Coronary artery (tissue), 2 donors: ENCODE results near the gene HOXC5.
A peak's percentile ranks its signal among the peaks of the same experiment; 100 is the strongest.

Experiments used
- DNase-seq: peaks from one replicate; pipeline ENCODE4 v3.0.0-alpha.2; 2017; ENCODE audit warnings: low spot score
- H3K27ac ChIP-seq, 2 donors: fragments of 200-600 bp; sonication (generic); one replicate each; pipeline ENCODE4 v1.5.1; 2016 to 2019
- H3K4me3 ChIP-seq: fragments of 200-600 bp; sonication (generic); 2 replicates; pipeline ENCODE4 v1.5.1; 2016; ENCODE audit warnings: mild to moderate bottlenecking, moderate library complexity
- CTCF ChIP-seq: fragments of 200-600 bp; sonication (generic); IDR thresholded peaks from one replicate; pipeline ENCODE4 v1.5.1; 2019; ENCODE audit warnings: antibody characterized with exemption

The HOXC5 gene

DNA sequence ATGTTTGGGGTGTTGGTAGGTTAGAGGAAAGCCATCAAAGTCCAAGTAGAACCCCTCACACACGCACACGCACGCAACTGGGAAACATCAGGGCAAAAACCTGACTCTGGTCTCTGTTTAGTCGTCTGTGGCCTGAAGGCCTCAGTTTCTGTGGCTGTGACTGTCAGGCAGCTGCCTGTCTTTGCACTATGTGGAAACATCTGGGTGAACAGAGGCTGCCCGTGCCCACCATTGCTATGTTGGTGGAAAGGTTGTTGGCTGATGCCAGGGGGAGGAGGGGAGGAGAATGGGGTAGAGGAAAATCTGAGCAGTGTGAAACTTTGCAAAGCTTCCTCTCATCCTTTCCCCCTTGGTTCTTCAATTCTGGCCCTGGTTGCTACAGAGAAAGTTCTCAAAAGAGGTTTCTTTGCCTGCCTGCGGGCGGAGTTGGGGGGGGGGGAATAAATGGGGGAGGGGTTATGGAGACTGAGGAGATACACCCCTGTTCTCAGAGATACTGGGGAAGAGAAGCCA, 40.4 kb upstream of the HOXC5 start:
- no peak for TF ChIP-seq CTCF
- Histone ChIP-seq H3K4me3 (no peak overlapping the region), H3K27ac (no peak overlapping the region)
- DNase-seq, result no peak

DNA sequence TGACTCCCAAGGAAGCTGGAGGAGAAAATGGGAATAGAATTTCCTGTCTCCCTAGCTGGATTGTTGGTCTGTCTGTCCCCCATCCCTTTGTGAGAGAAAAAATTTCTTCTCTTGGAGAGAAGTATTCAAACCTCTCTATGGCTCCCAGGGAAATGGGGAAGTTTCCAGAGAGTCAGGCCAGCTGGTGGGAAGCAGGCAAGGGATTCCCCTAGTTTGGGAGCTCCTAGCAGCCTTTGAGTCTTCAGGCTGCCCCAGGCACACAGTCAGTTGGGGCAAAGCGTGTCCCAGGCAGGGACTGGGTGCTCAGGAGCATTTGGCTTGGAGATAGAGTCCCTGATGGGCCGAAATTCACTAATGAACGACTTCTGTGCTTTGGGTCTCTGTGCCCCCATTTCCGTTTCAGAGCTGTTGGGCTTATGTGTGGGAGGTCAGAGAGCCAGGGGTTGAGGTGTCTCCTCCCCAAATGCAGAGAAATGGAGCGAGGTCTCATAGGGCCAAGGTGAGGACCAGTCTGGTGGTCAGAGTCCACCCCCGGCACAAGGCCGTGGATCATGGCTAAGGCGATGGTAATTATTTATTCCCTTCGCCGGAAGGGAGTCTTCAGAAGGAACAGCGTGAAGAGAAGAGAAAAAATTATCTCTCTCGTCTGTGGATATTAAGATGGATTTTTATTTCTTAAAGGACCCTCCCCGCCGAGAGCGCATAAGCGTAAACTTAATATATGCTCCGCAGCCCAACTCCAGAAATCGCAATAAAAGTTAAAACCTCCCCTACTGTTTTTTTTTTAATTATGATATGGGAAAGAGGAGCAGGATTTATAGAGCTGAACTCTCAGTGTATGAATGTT, 39.5 kb upstream of the HOXC5 start:
- DNase-seq, result no peak
- TF ChIP-seq CTCF, result no peak
- H3K4me3 ChIP-seq, result no peak overlapping the region
- H3K27ac ChIP-seq, result no peak overlapping the region

DNA sequence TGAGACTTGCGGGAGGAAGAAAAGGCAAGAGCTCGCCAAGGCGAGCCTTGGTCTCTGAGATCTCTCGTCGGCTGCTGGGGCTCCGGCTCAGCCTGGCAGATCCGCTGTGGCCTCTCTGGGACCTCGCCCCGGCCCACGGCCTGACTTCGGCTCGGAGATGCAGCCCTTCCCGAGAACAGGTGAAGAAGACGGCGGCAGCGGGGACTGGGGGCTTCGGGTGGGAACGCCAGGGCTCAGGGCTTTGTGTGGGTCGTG, 38.9 kb upstream of the HOXC5 start:
- peak overlapping the region; percentile 70 for H3K4me3 ChIP-seq
- no peak overlapping the region for H3K27ac ChIP-seq

DNA sequence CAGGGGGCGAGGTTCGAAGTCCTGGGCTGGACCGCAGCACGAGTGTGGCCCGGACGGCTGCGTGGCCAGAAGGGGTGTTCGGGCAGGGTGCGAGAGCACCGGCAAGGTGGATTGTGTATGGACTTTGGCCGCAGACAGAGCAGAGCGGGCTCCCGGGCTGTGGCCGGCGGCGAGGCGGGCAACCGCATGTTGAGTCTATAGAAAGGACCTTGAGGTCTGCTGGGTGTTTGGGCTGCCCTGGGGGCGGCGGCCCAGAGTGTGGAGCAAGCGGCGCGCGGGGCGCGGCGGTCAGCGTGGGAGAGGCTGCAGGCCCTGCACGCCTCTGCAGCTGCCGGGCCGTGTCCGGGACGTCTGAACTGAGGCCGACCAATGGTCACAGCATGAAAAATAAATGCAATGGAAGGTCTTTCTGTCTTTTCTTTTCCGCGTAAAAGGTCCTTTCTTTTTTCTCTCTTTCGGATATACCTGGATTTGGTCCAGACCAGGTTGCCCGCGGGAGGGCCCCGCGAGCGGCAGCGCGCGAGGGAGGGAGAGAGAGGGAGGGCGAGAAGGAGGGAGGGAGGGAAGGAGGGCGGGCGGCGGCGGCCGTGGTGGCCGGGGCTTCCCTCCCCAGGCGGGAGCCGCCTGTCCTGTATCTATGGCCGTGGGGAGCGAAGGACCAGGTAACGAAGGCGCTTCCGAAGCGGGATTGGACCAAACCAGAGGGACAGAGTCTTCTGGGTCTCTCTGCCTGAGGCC, 38.4 kb upstream of the HOXC5 start:
- no peak for TF ChIP-seq CTCF
- DNase-seq, result no peak
- no peak overlapping the region for H3K27ac ChIP-seq
- peak overlapping the region; percentile 70 for H3K4me3 ChIP-seq

More for the DNA sequence above, 38.9 kb upstream of the HOXC5 start:
- DNase-seq, result no peak
- TF ChIP-seq CTCF, result no peak

DNA sequence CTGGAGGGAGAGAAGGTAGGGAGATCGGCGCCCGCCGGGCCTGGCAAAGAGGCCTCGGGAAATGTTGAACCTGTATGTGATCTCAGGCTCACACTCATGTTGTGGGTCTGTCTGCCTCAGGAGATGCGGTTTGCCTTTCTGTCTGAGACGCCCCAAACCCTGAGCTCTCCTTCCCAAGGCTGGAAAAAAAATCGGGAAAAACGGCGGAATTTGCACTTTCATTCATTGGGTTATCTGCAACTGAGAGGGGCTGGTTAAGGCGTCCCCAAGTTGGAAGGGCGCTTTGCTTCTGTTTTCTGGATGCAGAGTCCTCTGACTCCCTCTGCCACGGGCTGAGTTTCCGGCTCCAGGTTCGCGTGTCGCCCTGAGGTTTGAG, 37.9 kb upstream of the HOXC5 start:
- Histone ChIP-seq H3K27ac (no peak overlapping the region), H3K4me3 (peak overlapping the region; percentile 70)
- DNase-seq, result no peak
- no peak for TF ChIP-seq CTCF

DNA sequence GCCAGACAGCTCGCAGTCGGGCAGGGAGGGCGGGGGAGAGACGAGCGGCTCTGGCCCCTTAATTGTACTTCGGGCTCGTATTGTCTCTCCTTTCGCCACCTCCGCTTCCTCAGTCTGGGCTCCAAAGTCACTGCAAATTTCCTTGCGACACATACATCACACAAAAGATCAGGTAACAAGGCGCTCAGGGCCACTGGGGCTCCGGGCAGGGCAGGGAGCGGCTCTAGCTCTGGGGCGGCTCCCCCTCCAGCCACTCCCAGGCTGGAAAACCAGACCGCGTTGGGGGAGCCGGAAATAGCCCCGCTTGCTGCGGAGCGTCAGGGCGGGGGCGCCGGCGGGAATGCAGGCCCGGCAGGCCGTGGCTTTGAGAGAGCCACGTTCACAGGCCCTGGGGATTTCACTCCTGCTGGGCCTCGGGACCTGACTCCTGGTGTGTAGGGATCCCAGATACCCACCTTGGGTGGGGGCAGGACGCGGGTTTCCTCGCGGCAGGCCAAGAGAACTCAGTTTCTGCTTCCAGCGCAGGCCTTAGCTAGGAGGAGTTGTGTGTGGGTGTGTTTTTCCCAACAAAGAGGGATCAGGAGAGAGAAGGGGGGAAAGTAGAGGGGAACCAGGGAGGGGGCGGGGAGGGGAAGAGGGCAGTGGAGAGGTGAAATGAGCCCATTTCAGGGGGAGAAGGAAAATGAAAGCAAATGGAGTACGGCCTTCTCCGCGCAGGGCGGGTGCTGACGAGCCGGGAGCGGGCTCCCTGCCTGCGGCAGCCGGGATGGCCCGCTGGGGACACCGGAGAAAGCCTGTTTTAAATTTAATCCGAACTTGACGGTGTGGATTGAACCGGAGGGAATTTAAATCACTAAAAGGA, 37.2 kb upstream of the HOXC5 start:
- TF ChIP-seq CTCF, result no peak
- no peak for DNase-seq
- Histone ChIP-seq H3K27ac (no peak overlapping the region), H3K4me3 (peak overlapping the region; percentile 70)
